HG03460 (cell line): ENCODE measurements around the gene C1RL.
"Not testable (repeated sequence)": the region's sequence is repeated elsewhere in the genome, so short reads cannot be mapped to it uniquely, and the experiment has no call there.

Experiments
- ATAC-seq: cut with Tn5 transposase; IDR thresholded peaks from one replicate; pipeline ENCODE4 v1.9.1; 2021; ENCODE audit not compliant: unreplicated experiment

The C1RL gene

GRCh38 chr12:7116196-7116595 lies 7.2 kb upstream of the C1RL start:
- ATAC-seq, result no peak

GRCh38 chr12:7114851-7115250 lies 5.8 kb upstream of the C1RL start:
- ATAC-seq, result no peak

- no peak for ATAC-seq
Measured at GRCh38 chr12:7114008-7114407, 5.0 kb upstream of the C1RL start.

- no peak for ATAC-seq
Measured at GRCh38 chr12:7113389-7113871, 4.4 kb upstream of the C1RL start.

GRCh38 chr12:7112041-7112440 lies 3.0 kb upstream of the C1RL start:
- no peak for ATAC-seq

GRCh38 chr12:7110661-7111060 lies 1.6 kb upstream of the C1RL start:
- ATAC-seq, result no peak

- ATAC-seq, result no peak
Measured at GRCh38 chr12:7109572-7109920, 532 bp upstream of the C1RL start.

GRCh38 chr12:7108003-7108795 lies 815 bp downstream of the C1RL start:
- peak; percentile 95 for ATAC-seq

GRCh38 chr12:7107636-7108002 lies 1.4 kb downstream of the C1RL start:
- no peak for ATAC-seq

GRCh38 chr12:7107181-7107580 lies 1.8 kb downstream of the C1RL start:
- ATAC-seq, result not testable (repeated sequence)

GRCh38 chr12:7106082-7106481 lies 2.9 kb downstream of the C1RL start:
- no peak for ATAC-seq

- no peak for ATAC-seq
Measured at GRCh38 chr12:7103837-7104584, 5.0 kb downstream of the C1RL start.

GRCh38 chr12:7102582-7102981 lies 6.4 kb downstream of the C1RL start:
- no peak for ATAC-seq

- no peak for ATAC-seq
Measured at GRCh38 chr12:7101694-7102131, 7.3 kb downstream of the C1RL start.

GRCh38 chr12:7101047-7101693 lies 7.8 kb downstream of the C1RL start:
- no peak for ATAC-seq

- ATAC-seq, result no peak
Measured at GRCh38 chr12:7100239-7100638, 8.8 kb downstream of the C1RL start.

GRCh38 chr12:7099290-7099996 lies 9.6 kb downstream of the C1RL start:
- ATAC-seq, result no peak

- ATAC-seq, result no peak
Measured at GRCh38 chr12:7096979-7097378, 12.0 kb downstream of the C1RL start.

GRCh38 chr12:7096006-7096932 lies 12.7 kb downstream of the C1RL start:
- ATAC-seq, result no peak

GRCh38 chr12:7093892-7094291 lies 15.1 kb downstream of the C1RL start:
- no peak for ATAC-seq
